Hematopoietic multipotent progenitor cell (in vitro differentiated cells): ENCODE measurements around the gene SLX1A. TPM values are rescaled to one million over a fixed set of nuclear protein-coding genes. Genes with fewer than 3 reads are reported as not detected.
"Not testable (repeated sequence)": the region's sequence is repeated elsewhere in the genome, so short reads cannot be mapped to it uniquely, and the experiment has no call there.

Experiments
- DNase-seq, 3 donors: peaks; one replicate each; pipeline ENCODE4 v3.0.0-alpha.2; 2011 to 2015; ENCODE audit warnings: low read depth in 2 of 3, low spot score in 2 of 3
- small RNA-seq: library from RNA; depleted of rRNA; stranded (forward); fragments of <200 nt; gene quantifications from one replicate; pipeline ENCODE3, GENCODE V24; 2012
- total RNA-seq: library from RNA; depleted of rRNA; stranded (reverse); fragments of >200 nt; gene quantifications from one replicate; pipeline ENCODE4 v1.2.3, GENCODE V29; 2012

The SLX1A gene
- total RNA-seq, 1 donor: 59.2 TPM

- DNase-seq: not testable (repeated sequence)
Measured at GRCh38 chr16:30217082-30217481, 23.4 kb downstream of the SLX1A start.

Small RNA genes within 50 kb of the gene (small RNA-seq; reads per million reads assigned to genes)
- gene AC106782.4: not detected

Other genes starting within 250 kb of the SLX1A start
- gene TMEM219, start 231.8 kb upstream of the SLX1A start, total RNA-seq: 64.6 TPM
- 29.1 TPM for gene TAOK2, start 220.0 kb upstream of the SLX1A start, total RNA-seq
- 9.4 TPM for gene HIRIP3, start 198.3 kb upstream of the SLX1A start, total RNA-seq
- 21.8 TPM for gene INO80E, start 197.6 kb upstream of the SLX1A start, total RNA-seq
- gene DOC2A, start 182.8 kb upstream of the SLX1A start, total RNA-seq: 1.1 TPM
- not detected for gene C16orf92, start 170.7 kb upstream of the SLX1A start, total RNA-seq
- gene TLCD3B, start 162.6 kb upstream of the SLX1A start, total RNA-seq: 0.54 TPM
- 666 TPM for gene ALDOA, start 128.1 kb upstream of the SLX1A start, total RNA-seq
- 215 TPM for gene PPP4C, start 117.9 kb upstream of the SLX1A start, total RNA-seq
- gene TBX6, start 102.0 kb upstream of the SLX1A start, total RNA-seq: 2.2 TPM
- gene YPEL3, start 97.7 kb upstream of the SLX1A start, total RNA-seq: 63.6 TPM
- 1.1 TPM for gene GDPD3, start 80.3 kb upstream of the SLX1A start, total RNA-seq
- 46.9 TPM for gene MAPK3, start 70.7 kb upstream of the SLX1A start, total RNA-seq
- gene CORO1A, start 10.3 kb upstream of the SLX1A start, total RNA-seq: 246 TPM
- 49.8 TPM for gene BOLA2B, start 209 bp upstream of the SLX1A start, total RNA-seq
- 12.1 TPM for gene SULT1A3, start 5.4 kb downstream of the SLX1A start, total RNA-seq
- gene NPIPB13, start 54.6 kb downstream of the SLX1A start, total RNA-seq: 1.9 TPM
- 18.6 TPM for gene CD2BP2, start 161.4 kb downstream of the SLX1A start, total RNA-seq
- gene TBC1D10B, start 176.6 kb downstream of the SLX1A start, total RNA-seq: 40.9 TPM
- gene MYL11, start 180.9 kb downstream of the SLX1A start, total RNA-seq: 9.2 TPM
- 38.2 TPM for gene SEPTIN1, start 188.7 kb downstream of the SLX1A start, total RNA-seq
- gene ZNF48, start 201.5 kb downstream of the SLX1A start, total RNA-seq: 17.8 TPM
- gene ZNF771, start 213.7 kb downstream of the SLX1A start, total RNA-seq: 9.2 TPM
- 40.4 TPM for gene DCTPP1, start 236.2 kb downstream of the SLX1A start, total RNA-seq